Upper lobe of left lung (tissue), 6 donors: ENCODE results near the gene ADGRD1. TPM values are rescaled to one million over a fixed set of nuclear protein-coding genes. Genes with fewer than 3 reads are reported as not detected.

Experiments used
- ATAC-seq, 2 donors: fragments of 200-7000 bp; cut with Tn5 transposase; one replicate each; pipeline ENCODE4 v1.9.1; 2022; ENCODE audit warnings: mild to moderate bottlenecking in 2 of 2, moderate library complexity in 2 of 2; ENCODE audit not compliant: low FRiP score in 2 of 2
- DNase-seq, 2 donors: peaks; one replicate each; pipeline ENCODE4 v3.0.0-alpha.2; 2019 to 2020
- H3K27ac ChIP-seq, 4 donors: fragments of 200-600 bp; sonication (generic); one replicate each; pipeline ENCODE4 v1.5.1; 2016 to 2019
- H3K27me3 ChIP-seq, 4 donors: fragments of 200-600 bp; sonication (generic); one replicate each; pipeline ENCODE4 v1.5.1; 2017 to 2019
- H3K36me3 ChIP-seq, 4 donors: fragments of 200-600 bp; sonication (generic); one replicate each; pipeline ENCODE4 v1.5.1; 2016 to 2019
- H3K4me1 ChIP-seq, 4 donors: fragments of 200-600 bp; sonication (generic); one replicate each; pipeline ENCODE4 v1.5.1; 2018 to 2019
- H3K4me3 ChIP-seq, 4 donors: fragments of 200-600 bp; sonication (generic); one replicate each; pipeline ENCODE4 v1.5.1; 2017 to 2019; ENCODE audit warnings: mild to moderate bottlenecking in 2 of 4, moderate library complexity in 1 of 4
- H3K9me3 ChIP-seq, 4 donors: fragments of 200-600 bp; sonication (generic); one replicate each; pipeline ENCODE4 v1.5.1; 2018 to 2019
- EP300 ChIP-seq, 4 donors: sonication (generic); formaldehyde crosslinking; IDR thresholded peaks; one replicate each; pipeline ENCODE4 v1.5.1; 2017; ENCODE audit warnings: antibody characterized with exemption in 4 of 4, control low read depth in 2 of 4
- POLR2A ChIP-seq, 4 donors: fragments of 450-650 bp; IDR thresholded peaks; one replicate each; pipeline ENCODE4 v1.5.1; 2016 to 2017; ENCODE audit warnings: antibody characterized with exemption in 4 of 4, mild to moderate bottlenecking in 2 of 4
- POLR2AphosphoS5 ChIP-seq, 2 donors: sonication (generic); formaldehyde crosslinking; IDR thresholded peaks; one replicate each; pipeline ENCODE4 v1.5.1; 2017; ENCODE audit warnings: antibody characterized with exemption in 2 of 2
- WGBS, 2 donors: methylation state at CpG; one replicate each; pipeline ENCODE4 v1.1.5; 2017 to 2018; 5-methylcytosine and 5-hydroxymethylcytosine counted together
- total RNA-seq, 6 donors: library from RNA; depleted of rRNA in 4 of 6; stranded (reverse); fragments of >200 nt in 4 of 6; gene quantifications; one replicate each; pipeline versions ENCODE4 v1.1.0 to v1.2.1, GENCODE V29; 2016 to 2021
- TF ChIP-seq, protein P1 (sequence below), 6 experiments: fragments of 450-650 bp in 4 of 6; fragments of 200-600 bp in 2 of 6; sonication (generic) in 2 of 6; IDR thresholded peaks; one replicate each; pipeline ENCODE4 v1.5.1; 2016 to 2019; ENCODE audit warnings: antibody characterized with exemption in 6 of 6
- donor health status: DM: no; HTN: no; CAD: no; lungs with moderate emphysema.
- donor health status: DM: no; HTN: yes; CAD: no; lungs with severe emphysema.

ADGRD1 gene
- total RNA-seq, 6 donors from 2014 or later, result 84.2 to 124 (median 94.7) TPM

DNA sequence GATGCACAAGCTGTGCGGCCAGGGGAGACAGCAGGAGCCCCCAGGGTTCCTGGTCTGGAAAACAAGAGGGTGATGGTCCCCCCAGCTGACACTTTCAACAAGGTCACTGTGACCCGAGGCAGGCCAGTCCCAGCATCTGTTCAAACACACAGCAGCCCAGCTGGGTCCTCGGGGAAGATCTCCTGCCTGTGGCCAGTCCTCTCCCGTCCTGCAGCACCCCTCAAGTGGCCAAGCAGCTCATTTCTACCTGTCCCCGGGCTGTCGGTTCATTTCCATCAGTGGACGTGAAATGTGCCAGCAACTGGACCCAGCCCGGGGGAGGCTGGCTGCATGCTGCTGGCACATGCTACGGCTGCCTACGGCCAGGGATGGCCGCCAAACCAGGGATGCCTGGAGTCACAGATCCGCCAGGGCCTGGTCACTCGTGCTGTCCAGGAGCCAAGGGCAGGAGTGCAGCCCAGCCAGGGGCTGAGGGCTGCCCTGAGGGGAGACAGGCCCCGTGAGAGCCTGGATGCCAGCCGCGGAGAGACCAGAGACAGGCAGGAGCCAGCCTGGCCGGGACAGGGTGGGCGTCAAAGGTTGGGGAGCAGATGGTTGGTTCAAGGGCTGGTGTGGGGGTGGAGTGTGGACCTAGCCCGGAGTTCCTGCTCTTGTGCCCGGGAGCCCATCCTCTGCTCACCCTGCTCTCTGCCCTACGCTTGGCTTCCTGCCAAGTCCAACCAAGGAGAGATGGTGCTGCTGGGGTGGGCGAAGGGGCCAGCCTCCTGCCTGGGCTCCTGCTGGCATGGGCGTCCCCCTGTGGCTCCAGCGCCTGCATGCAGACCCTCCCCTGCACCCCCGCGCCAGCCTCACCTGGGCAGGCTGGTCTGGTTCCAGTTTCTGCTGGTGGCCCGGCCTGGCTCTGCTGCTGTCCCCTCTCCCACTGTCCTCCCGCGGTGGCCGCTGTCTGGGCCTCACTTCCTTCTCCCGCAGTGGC lies 143.8 kb downstream of the ADGRD1 start:
- H3K4me3 ChIP-seq, result no peak overlapping the region
- H3K36me3 ChIP-seq, result peaks cover 0 to 4% (median 0%) of the 10 kb centered on the region in 4 donors
- ATAC-seq (no peak), DNase-seq (peak; percentile 21 to 80)
- H3K9me3 ChIP-seq, result no peaks in the 10 kb centered on the region
- H3K27ac ChIP-seq, result no peak overlapping the region
- WGBS, 2 donors, result 83 to 86% methylated on average over 16 to 23 of the region's 31 CpGs
- no peaks in the 10 kb centered on the region for H3K27me3 ChIP-seq
- TF ChIP-seq POLR2AphosphoS5 (IDR thresholded peaks at IDR 0.05), result no peak
- TF ChIP-seq, protein P1, sequence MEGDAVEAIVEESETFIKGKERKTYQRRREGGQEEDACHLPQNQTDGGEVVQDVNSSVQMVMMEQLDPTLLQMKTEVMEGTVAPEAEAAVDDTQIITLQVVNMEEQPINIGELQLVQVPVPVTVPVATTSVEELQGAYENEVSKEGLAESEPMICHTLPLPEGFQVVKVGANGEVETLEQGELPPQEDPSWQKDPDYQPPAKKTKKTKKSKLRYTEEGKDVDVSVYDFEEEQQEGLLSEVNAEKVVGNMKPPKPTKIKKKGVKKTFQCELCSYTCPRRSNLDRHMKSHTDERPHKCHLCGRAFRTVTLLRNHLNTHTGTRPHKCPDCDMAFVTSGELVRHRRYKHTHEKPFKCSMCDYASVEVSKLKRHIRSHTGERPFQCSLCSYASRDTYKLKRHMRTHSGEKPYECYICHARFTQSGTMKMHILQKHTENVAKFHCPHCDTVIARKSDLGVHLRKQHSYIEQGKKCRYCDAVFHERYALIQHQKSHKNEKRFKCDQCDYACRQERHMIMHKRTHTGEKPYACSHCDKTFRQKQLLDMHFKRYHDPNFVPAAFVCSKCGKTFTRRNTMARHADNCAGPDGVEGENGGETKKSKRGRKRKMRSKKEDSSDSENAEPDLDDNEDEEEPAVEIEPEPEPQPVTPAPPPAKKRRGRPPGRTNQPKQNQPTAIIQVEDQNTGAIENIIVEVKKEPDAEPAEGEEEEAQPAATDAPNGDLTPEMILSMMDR (IDR thresholded peaks at IDR 0.05), result no peak
- H3K4me1 ChIP-seq, result peaks cover 0 to 5% (median 0%) of the 10 kb centered on the region in 4 donors

DNA sequence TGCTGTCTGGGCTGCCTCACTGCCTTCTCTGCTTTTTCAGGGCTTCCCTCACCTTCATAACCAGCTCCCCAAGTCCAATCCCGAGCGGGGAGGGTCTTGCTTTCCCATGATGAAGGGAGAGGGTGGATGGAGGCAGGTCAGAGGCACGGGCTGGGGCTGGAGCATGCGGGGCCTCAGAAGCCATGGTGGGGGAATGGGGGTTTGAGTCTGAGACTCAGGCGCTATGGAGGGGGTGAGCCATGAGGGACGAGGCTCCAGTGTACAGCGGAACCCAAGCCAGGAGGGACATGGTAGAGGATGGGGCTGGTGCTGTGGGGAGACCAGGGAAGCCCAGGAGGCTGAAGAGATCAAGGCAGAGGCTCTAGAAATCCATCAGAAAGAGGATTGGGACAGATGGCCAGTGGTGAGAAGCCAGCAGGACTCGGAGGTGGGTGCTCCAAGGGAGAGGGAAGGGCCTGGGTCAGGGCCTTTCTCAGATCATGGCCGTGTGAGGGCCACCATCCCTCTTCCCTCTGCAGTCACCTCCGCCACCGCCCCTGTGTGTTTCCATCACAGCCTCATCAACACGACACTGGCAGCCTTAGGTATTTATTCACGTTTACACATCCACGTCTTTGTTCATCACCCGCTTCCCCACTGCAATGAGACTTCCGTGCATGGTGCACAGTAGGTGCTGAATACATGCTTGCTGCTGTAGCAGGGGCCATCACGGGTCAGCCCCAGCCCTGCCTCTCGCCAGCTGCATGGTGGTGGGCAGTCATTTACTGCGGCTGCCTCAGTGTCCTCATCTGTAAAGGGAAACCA lies 144.7 kb downstream of the ADGRD1 start:
- ATAC-seq (no peak), DNase-seq (peak in 1 of 2 donors; percentile 15)
- TF ChIP-seq EP300 (IDR thresholded peaks at IDR 0.05) (no peak), POLR2AphosphoS5 (IDR thresholded peaks at IDR 0.05) (no peak), POLR2A (IDR thresholded peaks at IDR 0.05) (no peak)
- TF ChIP-seq, protein P1 (IDR thresholded peaks at IDR 0.05), result no peak
- Histone ChIP-seq H3K9me3 (no peaks in the 10 kb centered on the region), H3K27me3 (no peaks in the 10 kb centered on the region), H3K4me1 (peaks cover 0 to 2% (median 1%) of the 10 kb centered on the region in 4 donors), H3K36me3 (peaks cover 0 to 4% (median 0%) of the 10 kb centered on the region in 4 donors), H3K4me3 (no peak overlapping the region), H3K27ac (no peak overlapping the region)
- 91% methylated on average over 17 to 19 of the region's 19 CpGs for WGBS, 2 donors

DNA sequence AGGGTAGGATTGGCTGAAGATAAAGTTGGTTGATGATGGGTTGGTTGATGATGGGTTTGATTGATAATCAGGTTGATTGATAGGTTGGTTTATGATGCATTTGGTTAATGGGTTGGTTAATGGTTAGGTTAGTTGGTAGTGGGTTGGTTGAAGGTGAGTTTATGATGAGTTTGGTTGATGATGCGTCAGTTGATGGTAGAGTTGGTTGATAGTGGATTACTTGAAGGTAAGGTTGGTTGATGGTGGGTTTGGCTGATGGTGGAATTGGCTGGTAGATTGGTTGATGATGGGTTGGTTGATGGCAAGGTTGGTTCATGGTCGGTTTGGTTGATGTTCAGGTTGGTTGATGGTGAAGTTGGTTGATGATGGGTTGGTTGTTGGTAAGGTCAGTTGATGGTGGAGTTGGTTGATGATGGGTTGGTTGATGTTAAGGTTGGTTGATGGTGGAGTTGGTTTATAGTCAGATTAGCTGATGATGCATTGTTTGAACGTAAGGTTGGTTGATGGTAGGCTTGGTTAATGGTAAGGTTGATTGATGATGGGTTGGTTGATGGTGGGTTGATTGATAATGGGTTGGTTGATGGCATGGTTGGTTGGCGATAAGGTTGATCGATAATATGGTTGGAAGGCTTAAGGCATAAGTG lies 146.4 kb downstream of the ADGRD1 start:
- ATAC-seq (no peak), DNase-seq (no peak)
- Histone ChIP-seq H3K36me3 (peaks cover 0 to 4% (median 0%) of the 10 kb centered on the region in 4 donors), H3K4me3 (no peak overlapping the region), H3K27ac (no peak overlapping the region), H3K4me1 (peaks cover 7 to 14% (median 9%) of the 10 kb centered on the region in 4 donors), H3K9me3 (no peaks in the 10 kb centered on the region), H3K27me3 (no peaks in the 10 kb centered on the region)
- no peak for TF ChIP-seq POLR2A (IDR thresholded peaks at IDR 0.05)
- no peak for TF ChIP-seq POLR2AphosphoS5 (IDR thresholded peaks at IDR 0.05)
- TF ChIP-seq, protein P1 (IDR thresholded peaks at IDR 0.05), result no peak
- no peak for TF ChIP-seq EP300 (IDR thresholded peaks at IDR 0.05)
- 90% methylated on average over 5 of the region's 5 CpGs for WGBS, 2 donors

DNA sequence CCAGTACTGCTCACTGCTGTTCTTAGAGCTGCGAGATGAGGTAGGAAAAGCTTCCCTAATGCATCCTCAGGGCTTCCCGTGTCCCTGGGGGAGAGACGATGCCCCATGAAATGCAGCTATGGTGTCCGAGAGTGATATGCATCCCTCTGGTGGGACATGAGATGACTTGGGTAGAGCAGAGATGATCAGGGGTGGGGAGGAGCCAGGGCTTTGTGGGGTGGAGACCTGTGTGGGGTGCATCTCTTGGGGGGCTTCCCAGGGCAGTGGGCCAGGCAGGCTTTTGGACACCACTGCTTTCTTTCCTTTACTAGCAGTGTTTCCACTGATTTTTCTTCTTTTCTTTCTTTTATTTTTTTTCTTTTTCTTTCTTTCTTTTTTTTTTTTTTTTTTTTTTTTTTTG lies 147.3 kb downstream of the ADGRD1 start:
- no peak for TF ChIP-seq EP300 (IDR thresholded peaks at IDR 0.05)
- peaks cover 0 to 4% (median 2%) of the 10 kb centered on the region in 4 donors for H3K36me3 ChIP-seq
- no peak overlapping the region for H3K27ac ChIP-seq
- DNase-seq (peak in 1 of 2 donors; percentile 8), ATAC-seq (no peak)
- no peaks in the 10 kb centered on the region for H3K27me3 ChIP-seq
- no peak overlapping the region for H3K4me3 ChIP-seq
- peaks cover 7 to 14% (median 10%) of the 10 kb centered on the region in 4 donors for H3K4me1 ChIP-seq
- 88 to 90% methylated on average over 4 of the region's 4 CpGs for WGBS, 2 donors
- H3K9me3 ChIP-seq, result no peaks in the 10 kb centered on the region
